Activated CD4-positive, alpha-beta T cell treated with anti-CD3 and anti-CD28 coated beads, Interleukin-2, amount 50 U/mL, for 1 hour (primary cell): ENCODE measurements around the gene VCY1B.
"Not testable (repeated sequence)": the region's sequence is repeated elsewhere in the genome, so short reads cannot be mapped to it uniquely, and the experiment has no call there.

Experiments
- DNase-seq: peaks from one replicate; pipeline ENCODE4 v3.0.0-alpha.2; 2020

VCY1B gene

GRCh38 chrY:14055927-14056326 lies at the start of gene VCY1B:
Gene VCY1B, plus strand, starts transcription at chrY:14056227. Its CDS starts 63 bp downstream, at chrY:14056290.
- not testable (repeated sequence) for DNase-seq

GRCh38 chrY:14011916-14012315 lies 44.1 kb upstream of the VCY1B start:
- not testable (repeated sequence) for DNase-seq

DNA sequence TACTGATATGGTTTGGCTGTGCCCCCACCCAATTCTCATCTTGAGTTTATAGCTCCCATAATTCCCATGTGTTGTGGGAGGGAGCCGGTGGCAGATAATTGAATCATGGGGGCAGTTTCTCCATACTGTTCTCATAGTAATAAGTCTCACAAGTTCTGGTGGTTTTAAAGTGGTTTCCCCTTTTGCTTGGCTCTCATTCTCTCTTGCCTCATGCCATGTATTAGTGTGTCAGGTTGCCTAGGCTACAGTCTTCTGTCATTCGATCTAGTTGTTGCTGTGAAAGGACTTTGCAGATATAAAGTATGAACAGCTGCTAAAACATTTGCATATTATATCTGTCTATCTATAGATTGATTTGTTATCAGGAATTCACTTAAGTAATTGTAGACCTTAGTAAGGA lies 25.6 kb upstream of the VCY1B start:
- not testable (repeated sequence) for DNase-seq

DNA sequence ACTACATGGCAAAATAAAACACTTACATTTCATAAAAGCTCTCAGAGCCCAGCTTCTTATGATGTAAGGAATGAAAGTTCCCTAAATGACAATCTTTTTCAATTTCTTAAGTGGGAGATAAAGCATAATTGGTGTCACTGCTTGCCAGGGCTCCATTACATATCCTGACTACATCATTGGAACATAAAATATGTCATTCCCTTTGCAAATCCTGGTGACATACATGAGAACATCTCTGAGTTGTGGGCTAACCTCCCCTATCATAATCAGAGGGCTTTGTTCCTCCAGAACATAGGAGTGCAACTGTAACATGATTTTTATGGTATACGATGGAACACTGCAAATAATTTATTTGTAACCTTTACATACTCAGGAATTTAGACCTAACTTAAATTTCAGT lies 29.9 kb downstream of the VCY1B start:
- no peak for DNase-seq
